CD4-positive, alpha-beta memory T cell (primary cell): Measurements from ENCODE around the gene POU2F2. TPM values are rescaled to one million over a fixed set of nuclear protein-coding genes. Genes with fewer than 3 reads are reported as not detected.

Experiments
- CTCF ChIA-PET: fragments of 350-600 bp; sonication (Branson Sonifier 250); formaldehyde crosslinking; loops from one replicate; lab custom pipeline; 2021; ENCODE audit warnings: inconsistent platforms; ENCODE audit not compliant: partially characterized antibody; lab: Charles Lee
- POLR2A ChIA-PET: fragments of 350-600 bp; sonication (Branson Sonifier 250); formaldehyde crosslinking; loops from one replicate; lab custom pipeline; 2021; ENCODE audit not compliant: partially characterized antibody; lab: Charles Lee
- DNase-seq, 5 donors: peaks; one replicate each; pipeline versions ENCODE4 v3.0.0 to v3.0.0-alpha.2; 2020 to 2022; ENCODE audit warnings: mixed read lengths in 1 of 5
- H3K27ac ChIP-seq: one replicate; pipeline ENCODE4 v1.7.0; 2013; ENCODE audit warnings: low read depth, low read length
- H3K27me3 ChIP-seq: 2 replicates; pipeline ENCODE4 v1.7.0; 2013; ENCODE audit warnings: mild to moderate bottlenecking, low read length, moderate library complexity; ENCODE audit not compliant: insufficient read depth
- H3K36me3 ChIP-seq: 2 replicates; pipeline ENCODE4 v1.7.0; 2013; ENCODE audit warnings: mild to moderate bottlenecking, low read length, moderate library complexity; ENCODE audit not compliant: insufficient read depth
- H3K4me1 ChIP-seq: 2 replicates; pipeline ENCODE4 v1.7.0; 2013; ENCODE audit warnings: mild to moderate bottlenecking, low read length, moderate library complexity; ENCODE audit not compliant: insufficient read depth
- H3K4me3 ChIP-seq, 2 donors: one replicate each; pipeline ENCODE4 v1.7.0; 2013; ENCODE audit warnings: low read length in 2 of 2, mild to moderate bottlenecking in 1 of 2
- H3K9me3 ChIP-seq, 2 donors: one replicate each; pipeline ENCODE4 v1.7.0; 2013; ENCODE audit warnings: low read length in 2 of 2, control low read depth in 1 of 2; ENCODE audit not compliant: control insufficient read depth in 1 of 2
- H3K27ac Mint-ChIP-seq, 7 donors: one replicate each; pipeline ENCODE4 v1.8.0; 2020 to 2021; ENCODE audit warnings: mixed read lengths in 7 of 7, mild to moderate bottlenecking in 6 of 7, inconsistent platforms in 3 of 7, moderate library complexity in 3 of 7
- H3K27me3 Mint-ChIP-seq, 2 donors: one replicate each; pipeline ENCODE4 v1.8.0; 2020 to 2021; ENCODE audit warnings: mixed read lengths in 2 of 2
- H3K36me3 Mint-ChIP-seq, 2 donors: one replicate each; pipeline ENCODE4 v1.8.0; 2020 to 2021; ENCODE audit warnings: mixed read lengths in 2 of 2, inconsistent platforms in 1 of 2, mild to moderate bottlenecking in 1 of 2
- H3K4me1 Mint-ChIP-seq, 4 donors: one replicate each; pipeline ENCODE4 v1.8.0; 2020 to 2021; ENCODE audit warnings: mixed read lengths in 4 of 4, mild to moderate bottlenecking in 1 of 4
- H3K4me3 Mint-ChIP-seq, 8 donors: one replicate each; pipeline ENCODE4 v1.8.0; 2020 to 2021; ENCODE audit warnings: mixed read lengths in 8 of 8, mild to moderate bottlenecking in 7 of 8, moderate library complexity in 6 of 8, inconsistent platforms in 3 of 8
- H3K9me3 Mint-ChIP-seq, 8 donors: one replicate each; pipeline ENCODE4 v1.8.0; 2020 to 2021; ENCODE audit warnings: mixed read lengths in 8 of 8, mild to moderate bottlenecking in 5 of 8, inconsistent platforms in 3 of 8, moderate library complexity in 1 of 8
- intact Hi-C: fragments of 100-400 bp; cut with micrococcal nuclease; formaldehyde crosslinking; loops from one replicate; pipeline ENCODE4 v1.15.1; 2023
- polyA plus RNA-seq, 2 donors: library from polyadenylated mRNA; unstranded; fragments of 300-500 nt; fragmentation: Illumina TruSeq; gene quantifications; one replicate each; pipeline ENCODE4 v1.2.3, GENCODE V29; 2021
- total RNA-seq, 2 experiments: library from RNA; stranded (reverse); gene quantifications; one replicate each; pipeline ENCODE4 v1.2.3, GENCODE V29; 2021

Gene POU2F2
- total and polyA plus RNA-seq, 4 experiments from 2014 or later = 3.1 to 69.3 (median 45.6) TPM

GRCh38 chr19:42075616-42076379 lies 56.4 kb downstream of the POU2F2 start, which contains the start of gene ZNF574:
TSS of gene ZNF574 (plus strand) at chr19:42076166. CDS start at chr19:42078607, 2,441 bp downstream.
- peaks cover 21% of the 10 kb centered on the region for H3K36me3 ChIP-seq
- H3K27ac ChIP-seq = peak within 1 kb of the TSS; percentile 95
- H3K4me1 Mint-ChIP-seq = peaks cover 29 to 38% (median 34%) of the 10 kb centered on the region in 4 donors
- H3K9me3 Mint-ChIP-seq = peaks cover 0 to 2% (median 0%) of the 10 kb centered on the region in 8 donors
- H3K4me1 ChIP-seq = peaks cover 24% of the 10 kb centered on the region
- CTCF ChIA-PET = interaction anchor here (1.1 to 1.4 kb wide), 2 partner anchors 57 to 108 kb away, joined by 3 read pairs; partner anchors contain the start of gene POU2F2
- H3K27me3 ChIP-seq = no peaks in the 10 kb centered on the region
- no peaks in the 10 kb centered on the region for H3K27me3 Mint-ChIP-seq
- peak within 1 kb of the TSS; percentile 66 to 86 for H3K4me3 ChIP-seq
- POLR2A ChIA-PET = interaction anchor here (0.6 to 1.3 kb wide), 12 partner anchors 9 to 322 kb away, joined by 3 to 5 read pairs (median 3); partner anchors contain the start of genes PAFAH1B3, PRR19, RABAC1 and ZNF526
- H3K4me3 Mint-ChIP-seq = peak within 1 kb of the TSS; percentile 92 to 100 (median 98)
- peak; percentile 96 to 99 (median 99) for DNase-seq
- H3K9me3 ChIP-seq = no peaks in the 10 kb centered on the region
- H3K36me3 Mint-ChIP-seq = peaks cover 7 to 31% of the 10 kb centered on the region in 2 donors
- peak within 1 kb of the TSS; percentile 97 to 100 (median 100) for H3K27ac Mint-ChIP-seq
- intact Hi-C loops = loop anchor here (1.0 to 5.0 kb wide), 4 partner anchors 142 to 347 kb away; partner anchors contain the start of genes DEDD2, MEGF8 and RPS19

GRCh38 chr19:42075364-42075615 lies 57.0 kb downstream of the POU2F2 start:
- H3K4me1 ChIP-seq = peaks cover 24% of the 10 kb centered on the region
- no peaks in the 10 kb centered on the region for H3K9me3 ChIP-seq
- peaks cover 7 to 31% of the 10 kb centered on the region in 2 donors for H3K36me3 Mint-ChIP-seq
- peak overlapping the region; percentile 66 to 86 for H3K4me3 ChIP-seq
- POLR2A ChIA-PET = no interaction called here
- CTCF ChIA-PET = no interaction called here
- peak overlapping the region; percentile 95 for H3K27ac ChIP-seq
- H3K4me3 Mint-ChIP-seq = peak overlapping the region; percentile 92 to 100 (median 98)
- intact Hi-C loops = loop anchor here (1.0 to 5.0 kb wide), 3 partner anchors 142 to 347 kb away; partner anchors contain the start of genes DEDD2 and RPS19
- H3K4me1 Mint-ChIP-seq = peaks cover 29 to 38% (median 34%) of the 10 kb centered on the region in 4 donors
- H3K9me3 Mint-ChIP-seq = peaks cover 0 to 2% (median 0%) of the 10 kb centered on the region in 8 donors
- DNase-seq = no peak
- no peaks in the 10 kb centered on the region for H3K27me3 Mint-ChIP-seq
- no peaks in the 10 kb centered on the region for H3K27me3 ChIP-seq
- H3K36me3 ChIP-seq = peaks cover 17% of the 10 kb centered on the region
- peak overlapping the region; percentile 97 to 100 (median 100) for H3K27ac Mint-ChIP-seq

- peak overlapping the region; percentile 97 to 100 (median 100) for H3K27ac Mint-ChIP-seq
- H3K9me3 ChIP-seq = no peaks in the 10 kb centered on the region
- H3K4me3 ChIP-seq = peak overlapping the region; percentile 66 to 86
- peak overlapping the region; percentile 92 to 100 (median 98) for H3K4me3 Mint-ChIP-seq
- peaks cover 7 to 28% of the 10 kb centered on the region in 2 donors for H3K36me3 Mint-ChIP-seq
- no peak for DNase-seq
- CTCF ChIA-PET = no interaction called here
- peak overlapping the region; percentile 95 for H3K27ac ChIP-seq
- H3K27me3 Mint-ChIP-seq = no peaks in the 10 kb centered on the region
- H3K27me3 ChIP-seq = no peaks in the 10 kb centered on the region
- peaks cover 29 to 38% (median 34%) of the 10 kb centered on the region in 4 donors for H3K4me1 Mint-ChIP-seq
- H3K9me3 Mint-ChIP-seq = peaks cover 0 to 2% (median 0%) of the 10 kb centered on the region in 8 donors
- POLR2A ChIA-PET = no interaction called here
- H3K36me3 ChIP-seq = peaks cover 11% of the 10 kb centered on the region
- H3K4me1 ChIP-seq = peaks cover 24% of the 10 kb centered on the region
- intact Hi-C loops = loop anchor here (1.0 to 5.0 kb wide), 3 partner anchors 143 to 348 kb away; partner anchors contain the start of genes DEDD2 and RPS19
Measured at GRCh38 chr19:42074513-42075363, 57.5 kb downstream of the POU2F2 start.

- H3K9me3 Mint-ChIP-seq = peaks cover 0 to 2% (median 0%) of the 10 kb centered on the region in 8 donors
- H3K4me3 ChIP-seq = no peak overlapping the region
- DNase-seq = no peak
- intact Hi-C loops = no loop called here
- no peaks in the 10 kb centered on the region for H3K27me3 Mint-ChIP-seq
- peak overlapping the region in 1 of 7 donors; percentile 71 for H3K27ac Mint-ChIP-seq
- peaks cover 9 to 13% (median 11%) of the 10 kb centered on the region in 4 donors for H3K4me1 Mint-ChIP-seq
- CTCF ChIA-PET = no interaction called here
- H3K27me3 ChIP-seq = peaks cover 11% of the 10 kb centered on the region
- H3K36me3 Mint-ChIP-seq = peaks cover 0 to 6% of the 10 kb centered on the region in 2 donors
- H3K36me3 ChIP-seq = no peaks in the 10 kb centered on the region
- peaks cover 7% of the 10 kb centered on the region for H3K4me1 ChIP-seq
- no peak overlapping the region for H3K27ac ChIP-seq
- no peak overlapping the region for H3K4me3 Mint-ChIP-seq
- POLR2A ChIA-PET = no interaction called here
- no peaks in the 10 kb centered on the region for H3K9me3 ChIP-seq
Measured at GRCh38 chr19:42071247-42071646, 61.0 kb downstream of the POU2F2 start.

- Mint-ChIP-seq H3K36me3 (no peaks in the 10 kb centered on the region), H3K4me3 (no peak within 1 kb of the TSS), H3K27me3 (no peaks in the 10 kb centered on the region), H3K9me3 (peaks cover 0 to 1% (median 0%) of the 10 kb centered on the region in 8 donors), H3K4me1 (peaks cover 0 to 2% (median 0%) of the 10 kb centered on the region in 4 donors), H3K27ac (peak within 1 kb of the TSS in 2 of 7 donors; percentile 8 to 71)
- Histone ChIP-seq H3K4me3 (no peak within 1 kb of the TSS), H3K27me3 (peaks cover 11% of the 10 kb centered on the region), H3K4me1 (peaks cover 6% of the 10 kb centered on the region), H3K36me3 (no peaks in the 10 kb centered on the region), H3K9me3 (no peaks in the 10 kb centered on the region), H3K27ac (no peak within 1 kb of the TSS)
- POLR2A ChIA-PET = no interaction called here
- intact Hi-C loops = no loop called here
- no peak for DNase-seq
- CTCF ChIA-PET = no interaction called here
Measured at GRCh38 chr19:42069619-42070351, 62.5 kb downstream of the POU2F2 start, which contains the start of gene GRIK5. TSS of gene GRIK5 (minus strand) at chr19:42070206. CDS start at chr19:42065770, 4,436 bp downstream.

- peaks cover 11% of the 10 kb centered on the region for H3K27me3 ChIP-seq
- H3K4me1 ChIP-seq = peaks cover 5% of the 10 kb centered on the region
- H3K36me3 ChIP-seq = no peaks in the 10 kb centered on the region
- intact Hi-C loops = no loop called here
- ChIA-PET CTCF (no interaction called here), POLR2A (no interaction called here)
- Mint-ChIP-seq H3K4me3 (no peak overlapping the region), H3K27me3 (peaks cover 0 to 7% of the 10 kb centered on the region in 2 donors), H3K9me3 (peaks cover 0 to 1% (median 0%) of the 10 kb centered on the region in 8 donors), H3K36me3 (no peaks in the 10 kb centered on the region), H3K27ac (no peak overlapping the region), H3K4me1 (no peaks in the 10 kb centered on the region)
- H3K9me3 ChIP-seq = no peaks in the 10 kb centered on the region
- no peak overlapping the region for H3K4me3 ChIP-seq
- no peak for DNase-seq
- H3K27ac ChIP-seq = no peak overlapping the region
Measured at GRCh38 chr19:42068756-42069571, 63.3 kb downstream of the POU2F2 start.
